HepG2 (cell line): ENCODE data around the gene RNU2-63P. TPM values are rescaled to one million over a fixed set of nuclear protein-coding genes. Genes with fewer than 3 reads are reported as not detected.

Source experiments
- ARHGAP35 ChIP-seq: sonication (generic); formaldehyde crosslinking; IDR thresholded peaks from 2 replicates; pipeline ENCODE4 v1.9.0; 2022; ENCODE audit warnings: mild to moderate bottlenecking, inconsistent platforms, moderate library complexity, missing genetic modification reagents, borderline replicate concordance
- DMAP1 ChIP-seq: IDR thresholded peaks from 2 replicates; pipeline ENCODE4 v1.6.1; 2016
- KDM5B ChIP-seq: sonication (generic); formaldehyde crosslinking; IDR thresholded peaks from 2 replicates; pipeline ENCODE4 v1.4.0; 2020; ENCODE audit warnings: missing genetic modification reagents, mild to moderate bottlenecking, borderline replicate concordance
- MED13 ChIP-seq: sonication (generic); formaldehyde crosslinking; IDR thresholded peaks from 2 replicates; pipeline ENCODE4 v1.5.0; 2020; ENCODE audit warnings: missing genetic modification reagents
- POLR2AphosphoS2 ChIP-seq: IDR thresholded peaks from 2 replicates; pipeline ENCODE4 v1.6.1; 2011; ENCODE audit warnings: low read depth, low read length, improper control_type of control experiment
- SIN3B ChIP-seq: fragments of 150-350 bp; IDR thresholded peaks from 2 replicates; pipeline ENCODE4 v1.6.1; 2014; ENCODE audit warnings: low read length
- SP5 ChIP-seq: IDR thresholded peaks from 2 replicates; pipeline ENCODE4 v1.6.1; 2016; ENCODE audit warnings: low read depth, borderline replicate concordance
- TFDP2 ChIP-seq: sonication (generic); formaldehyde crosslinking; IDR thresholded peaks from 2 replicates; pipeline ENCODE4 v1.4.0; 2020; ENCODE audit warnings: missing genetic modification reagents
- TOPORS ChIP-seq: sonication (generic); formaldehyde crosslinking; IDR thresholded peaks from 2 replicates; pipeline ENCODE4 v1.8.0; 2023; ENCODE audit warnings: mild to moderate bottlenecking, missing genetic modification reagents
- ZBTB8A ChIP-seq: sonication (generic); formaldehyde crosslinking; IDR thresholded peaks from 2 replicates; pipeline ENCODE4 v1.4.0; 2020; ENCODE audit warnings: mild to moderate bottlenecking, low read depth, missing genetic modification reagents, borderline replicate concordance
- ZGPAT ChIP-seq: IDR thresholded peaks from 2 replicates; pipeline ENCODE4 v1.6.1; 2016; ENCODE audit warnings: mild to moderate bottlenecking
- ZNF180 ChIP-seq: sonication (generic); formaldehyde crosslinking; IDR thresholded peaks from 2 replicates; pipeline ENCODE4 v1.4.0; 2020; ENCODE audit warnings: low read depth, missing genetic modification reagents, borderline replicate concordance
- ZNF317 ChIP-seq: sonication (generic); formaldehyde crosslinking; IDR thresholded peaks from 2 replicates; pipeline ENCODE4 v1.5.0; 2020; ENCODE audit warnings: mild to moderate bottlenecking, missing genetic modification reagents
- ZNF382 ChIP-seq: sonication (generic); formaldehyde crosslinking; IDR thresholded peaks from 2 replicates; pipeline ENCODE4 v1.5.0; 2020; ENCODE audit warnings: missing genetic modification reagents, mild to moderate bottlenecking, borderline replicate concordance
- ZNF607 ChIP-seq: sonication (generic); formaldehyde crosslinking; IDR thresholded peaks from 2 replicates; pipeline ENCODE4 v1.5.1; 2020; ENCODE audit warnings: missing genetic modification reagents, mild to moderate bottlenecking, borderline replicate concordance
- ZNF678 ChIP-seq: sonication (generic); formaldehyde crosslinking; IDR thresholded peaks from 2 replicates; pipeline ENCODE4 v1.4.0; 2020; ENCODE audit warnings: mild to moderate bottlenecking, missing genetic modification reagents
- ZNF747 ChIP-seq: sonication (generic); formaldehyde crosslinking; IDR thresholded peaks from 2 replicates; pipeline ENCODE4 v1.8.1; 2023; ENCODE audit warnings: missing genetic modification reagents, mild to moderate bottlenecking, borderline replicate concordance
- ZSCAN25 ChIP-seq: sonication (generic); formaldehyde crosslinking; IDR thresholded peaks from 2 replicates; pipeline ENCODE4 v1.8.0; 2022; ENCODE audit warnings: mild to moderate bottlenecking, missing genetic modification reagents
- polyA plus RNA-seq, 8 experiments: library from polyadenylated mRNA; depleted of rRNA in 3 of 8; stranded (reverse) in 7 of 8; unstranded in 1 of 8; fragments of >200 nt; fragmentation: Illumina TruSeq in 4 of 8; extraction: Trizol in 4 of 8; gene quantifications; 2 replicates each; pipeline versions ENCODE4 v1.2.1 to v1.2.3, GENCODE V29; 2011 to 2016; ENCODE audit warnings: low read depth in 4 of 8, missing spikeins in 1 of 8, mixed read lengths in 1 of 8; ENCODE audit not compliant: insufficient read depth in 1 of 8
- total RNA-seq, 5 experiments: library from RNA; depleted of rRNA; stranded (reverse); fragments of >200 nt; fragmentation: Illumina TruSeq; extraction: Trizol; gene quantifications; 2 replicates each; pipeline ENCODE4 v1.2.3, GENCODE V29; 2016; ENCODE audit warnings: low read depth in 1 of 5
- TF ChIP-seq, protein P1 (sequence below): sonication (generic); formaldehyde crosslinking; IDR thresholded peaks from 2 replicates; pipeline ENCODE4 v1.4.0; 2020; ENCODE audit warnings: missing genetic modification reagents; ENCODE audit errors: not compliant biosample characterization
- TF ChIP-seq, protein P2 (sequence below): IDR thresholded peaks from 2 replicates; pipeline ENCODE4 v1.6.1; 2016; ENCODE audit warnings: low read depth, missing genetic modification reagents, missing compliant biosample characterization

Gene RNU2-63P
- total and polyA plus RNA-seq, 2 of the 13 experiments (the other 11 are each of a cell fraction or from before 2014, with no cell fraction given), result 6.8 TPM; not detected in 1

GRCh38 chr2:88016086-88016959 is at the start of gene RNU2-63P (continued):
- TF ChIP-seq ZGPAT (CRISPR knock-in tag) (peak; percentile 83; the same call in 1 of the 2 replicates), KDM5B (CRISPR knock-in tag) (0 out of 2 replicates have a peak, but pooled peaks have one; percentile 0), ZNF382 (CRISPR knock-in tag) (no peak), ZNF317 (peak; percentile 52), SP5 (0 out of 2 replicates have a peak, but pooled peaks have one; percentile 63), ZNF747 (CRISPR knock-in tag) (0 out of 2 replicates have a peak, but pooled peaks have one; percentile 80), ZNF678 (CRISPR knock-in tag) (no peak), ZBTB8A (CRISPR knock-in tag) (no peak), MED13 (CRISPR knock-in tag) (peak; percentile 89), ZNF607 (CRISPR knock-in tag) (peak; percentile 76; the same call in 1 of the 2 replicates), TOPORS (CRISPR knock-in tag) (0 out of 2 replicates have a peak, but pooled peaks have one; percentile 12), ARHGAP35 (CRISPR knock-in tag) (0 out of 2 replicates have a peak, but pooled peaks have one; percentile 76), ZNF180 (CRISPR knock-in tag) (0 out of 2 replicates have a peak, but pooled peaks have one; percentile 6), ZSCAN25 (CRISPR knock-in tag) (0 out of 2 replicates have a peak, but pooled peaks have one; percentile 3), DMAP1 (peak; percentile 80), TFDP2 (CRISPR knock-in tag) (peak; percentile 39; the same call in 1 of the 2 replicates), POLR2AphosphoS2 (peak; percentile 99), SIN3B (0 out of 2 replicates have a peak, but pooled peaks have one; percentile 35)
- TF ChIP-seq, protein P1, sequence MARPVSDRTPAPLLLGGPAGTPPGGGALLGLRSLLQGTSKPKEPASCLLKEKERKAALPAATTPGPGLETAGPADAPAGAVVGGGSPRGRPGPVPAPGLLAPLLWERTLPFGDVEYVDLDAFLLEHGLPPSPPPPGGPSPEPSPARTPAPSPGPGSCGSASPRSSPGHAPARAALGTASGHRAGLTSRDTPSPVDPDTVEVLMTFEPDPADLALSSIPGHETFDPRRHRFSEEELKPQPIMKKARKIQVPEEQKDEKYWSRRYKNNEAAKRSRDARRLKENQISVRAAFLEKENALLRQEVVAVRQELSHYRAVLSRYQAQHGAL (CRISPR knock-in tag), result no peak
- TF ChIP-seq, protein P2, sequence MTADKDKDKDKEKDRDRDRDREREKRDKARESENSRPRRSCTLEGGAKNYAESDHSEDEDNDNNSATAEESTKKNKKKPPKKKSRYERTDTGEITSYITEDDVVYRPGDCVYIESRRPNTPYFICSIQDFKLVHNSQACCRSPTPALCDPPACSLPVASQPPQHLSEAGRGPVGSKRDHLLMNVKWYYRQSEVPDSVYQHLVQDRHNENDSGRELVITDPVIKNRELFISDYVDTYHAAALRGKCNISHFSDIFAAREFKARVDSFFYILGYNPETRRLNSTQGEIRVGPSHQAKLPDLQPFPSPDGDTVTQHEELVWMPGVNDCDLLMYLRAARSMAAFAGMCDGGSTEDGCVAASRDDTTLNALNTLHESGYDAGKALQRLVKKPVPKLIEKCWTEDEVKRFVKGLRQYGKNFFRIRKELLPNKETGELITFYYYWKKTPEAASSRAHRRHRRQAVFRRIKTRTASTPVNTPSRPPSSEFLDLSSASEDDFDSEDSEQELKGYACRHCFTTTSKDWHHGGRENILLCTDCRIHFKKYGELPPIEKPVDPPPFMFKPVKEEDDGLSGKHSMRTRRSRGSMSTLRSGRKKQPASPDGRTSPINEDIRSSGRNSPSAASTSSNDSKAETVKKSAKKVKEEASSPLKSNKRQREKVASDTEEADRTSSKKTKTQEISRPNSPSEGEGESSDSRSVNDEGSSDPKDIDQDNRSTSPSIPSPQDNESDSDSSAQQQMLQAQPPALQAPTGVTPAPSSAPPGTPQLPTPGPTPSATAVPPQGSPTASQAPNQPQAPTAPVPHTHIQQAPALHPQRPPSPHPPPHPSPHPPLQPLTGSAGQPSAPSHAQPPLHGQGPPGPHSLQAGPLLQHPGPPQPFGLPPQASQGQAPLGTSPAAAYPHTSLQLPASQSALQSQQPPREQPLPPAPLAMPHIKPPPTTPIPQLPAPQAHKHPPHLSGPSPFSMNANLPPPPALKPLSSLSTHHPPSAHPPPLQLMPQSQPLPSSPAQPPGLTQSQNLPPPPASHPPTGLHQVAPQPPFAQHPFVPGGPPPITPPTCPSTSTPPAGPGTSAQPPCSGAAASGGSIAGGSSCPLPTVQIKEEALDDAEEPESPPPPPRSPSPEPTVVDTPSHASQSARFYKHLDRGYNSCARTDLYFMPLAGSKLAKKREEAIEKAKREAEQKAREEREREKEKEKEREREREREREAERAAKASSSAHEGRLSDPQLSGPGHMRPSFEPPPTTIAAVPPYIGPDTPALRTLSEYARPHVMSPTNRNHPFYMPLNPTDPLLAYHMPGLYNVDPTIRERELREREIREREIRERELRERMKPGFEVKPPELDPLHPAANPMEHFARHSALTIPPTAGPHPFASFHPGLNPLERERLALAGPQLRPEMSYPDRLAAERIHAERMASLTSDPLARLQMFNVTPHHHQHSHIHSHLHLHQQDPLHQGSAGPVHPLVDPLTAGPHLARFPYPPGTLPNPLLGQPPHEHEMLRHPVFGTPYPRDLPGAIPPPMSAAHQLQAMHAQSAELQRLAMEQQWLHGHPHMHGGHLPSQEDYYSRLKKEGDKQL, result peak; percentile 65; the same call in 1 of the 2 replicates
